GM12892 (cell line): ENCODE data around the gene CCDC40.
A peak's percentile ranks its signal among the peaks of the same experiment; 100 is the strongest.

Experiments
- DNase-seq: peaks from one replicate; pipeline ENCODE4 v3.0.0; 2011; ENCODE audit not compliant: insufficient read length
- FAIRE-seq: peaks from 2 replicates; lab custom pipeline; 2011; peaks lifted over from hg19 to GRCh38; lab: Jason Lieb, UNC
- POLR2A ChIP-seq: IDR thresholded peaks from 2 replicates; pipeline ENCODE4 v1.6.1; 2011; ENCODE audit warnings: low read depth, low read length, control low read depth
- POLR2AphosphoS5 ChIP-seq: IDR thresholded peaks from 2 replicates; pipeline ENCODE4 v1.6.1; 2011; ENCODE audit warnings: low read depth, low read length, control low read depth
- TAF1 ChIP-seq: IDR thresholded peaks from 2 replicates; pipeline ENCODE4 v1.6.1; 2011; ENCODE audit warnings: low read depth, mild to moderate bottlenecking, control low read depth, low read length, borderline replicate concordance

The CCDC40 gene

DNA sequence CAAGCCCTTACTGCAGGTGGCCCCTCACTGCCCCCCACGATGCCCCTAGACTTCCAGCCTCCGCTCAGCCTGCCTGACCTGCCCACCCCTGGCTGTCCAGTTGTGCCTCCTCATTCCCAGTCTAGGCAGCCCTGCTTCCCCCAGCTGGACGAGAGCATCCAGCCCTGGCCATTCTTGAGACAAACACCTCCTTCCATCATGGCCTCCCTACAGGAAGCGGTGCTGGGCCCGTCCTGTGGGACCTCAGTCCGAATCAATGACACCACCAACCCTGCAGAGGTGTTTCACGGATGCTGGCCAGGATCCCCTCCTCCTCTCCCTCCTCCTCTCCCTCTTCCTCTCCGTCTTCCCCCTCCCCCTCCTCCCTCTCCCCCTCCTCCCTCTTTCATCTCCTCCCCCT, 28.3 kb downstream of the CCDC40 start:
- TF ChIP-seq POLR2AphosphoS5: no peak
- no peak for TF ChIP-seq POLR2A
- no peak for TF ChIP-seq TAF1
- DNase-seq (no peak), FAIRE-seq (no peak)

GRCh38 chr17:80065478-80066170, 29.2 kb downstream of the CCDC40 start:
- TF ChIP-seq TAF1 (no peak), POLR2AphosphoS5 (no peak), POLR2A (no peak)
- DNase-seq (no peak), FAIRE-seq (no peak)

DNA sequence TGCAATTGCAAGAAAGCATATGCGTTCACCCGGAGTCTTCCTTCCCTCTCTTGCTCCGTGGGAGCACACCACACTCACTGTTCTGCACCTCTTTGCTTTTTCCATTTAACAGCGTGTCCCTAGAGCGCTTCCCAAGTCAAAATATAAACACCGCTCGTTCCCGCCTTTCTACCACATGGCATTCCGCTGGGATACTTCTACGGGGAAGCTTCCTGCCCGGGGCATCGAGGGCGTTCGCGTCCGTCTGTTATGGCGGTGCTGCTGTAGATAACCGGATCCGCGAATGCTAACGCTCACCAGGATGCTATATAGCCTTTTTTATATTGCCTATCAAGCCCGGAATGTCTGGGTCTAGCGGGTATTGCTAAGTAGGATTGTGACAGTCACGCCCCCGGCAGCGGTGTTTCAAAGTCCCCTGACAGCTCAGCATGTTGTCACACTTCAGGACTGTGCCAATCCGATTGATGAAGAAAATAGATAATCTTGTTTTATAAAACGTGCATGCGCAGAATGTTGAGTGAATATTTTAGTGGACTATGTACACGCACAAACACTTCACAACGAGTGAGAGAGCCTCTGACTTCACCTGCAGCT, 31.0 kb downstream of the CCDC40 start:
- TF ChIP-seq TAF1: no peak
- TF ChIP-seq POLR2A: no peak
- no peak for TF ChIP-seq POLR2AphosphoS5
- DNase-seq (no peak), FAIRE-seq (no peak)

GRCh38 chr17:80068301-80069222, 32.1 kb downstream of the CCDC40 start:
- DNase-seq: no peak
- TF ChIP-seq POLR2A (no peak), TAF1 (no peak)
- FAIRE-seq: no peak

DNA sequence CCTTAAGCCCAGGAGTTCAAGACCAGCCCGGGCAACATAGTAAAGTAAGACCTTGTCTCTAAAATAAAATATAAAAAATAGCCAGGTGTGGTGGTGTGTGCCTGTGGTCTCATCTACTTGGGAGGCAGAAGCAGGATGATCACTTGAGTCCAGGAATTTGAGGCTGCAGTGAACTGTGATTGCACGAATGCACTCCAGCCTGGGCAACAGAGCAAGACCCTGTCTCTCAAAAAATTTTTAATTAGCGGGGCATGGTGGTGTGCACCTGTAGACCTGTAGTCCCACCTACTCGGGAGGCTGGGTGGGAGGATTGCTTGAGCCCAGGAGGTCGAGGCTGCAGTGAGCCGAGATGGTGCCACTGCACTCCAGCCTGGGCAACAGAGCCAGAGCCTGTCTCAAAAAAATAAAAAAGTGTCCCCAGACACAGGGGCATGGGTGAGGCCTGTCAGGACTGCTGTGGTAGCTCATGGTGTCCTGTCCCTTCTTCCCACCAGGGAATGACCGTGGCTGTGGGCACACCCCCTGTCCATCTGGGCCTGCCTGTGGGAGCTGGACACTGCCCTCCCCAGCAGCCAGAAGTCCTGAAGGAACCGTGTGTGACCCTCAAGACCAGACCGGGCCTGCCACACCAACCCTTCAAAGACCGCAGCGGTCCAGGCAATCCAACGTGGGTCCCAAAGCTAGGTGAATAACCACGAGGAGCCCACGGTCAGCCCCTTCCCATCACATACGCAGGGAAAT, 34.1 kb downstream of the CCDC40 start:
- DNase-seq: no peak
- no peak for TF ChIP-seq POLR2AphosphoS5
- no peak for TF ChIP-seq TAF1
- no peak for TF ChIP-seq POLR2A
- FAIRE-seq: no peak

GRCh38 chr17:80071116-80071841, 34.8 kb downstream of the CCDC40 start:
- TF ChIP-seq POLR2AphosphoS5 (no peak), TAF1 (no peak), POLR2A (no peak)
- DNase-seq (no peak), FAIRE-seq (no peak)

GRCh38 chr17:80072410-80072809, 36.0 kb downstream of the CCDC40 start:
- FAIRE-seq: no peak
- DNase-seq: no peak

GRCh38 chr17:80080081-80080480, 43.6 kb downstream of the CCDC40 start:
- TF ChIP-seq POLR2A: no peak
- no peak for FAIRE-seq
- DNase-seq: no peak

More at GRCh38 chr17:80072410-80072809, 36.0 kb downstream of the CCDC40 start:
- TF ChIP-seq POLR2AphosphoS5 (no peak), POLR2A (no peak), TAF1 (no peak)

GRCh38 chr17:80081596-80081995, 45.2 kb downstream of the CCDC40 start:
- TF ChIP-seq TAF1 (no peak), POLR2A (no peak)
- DNase-seq: no peak
- no peak for FAIRE-seq

- no peak for TF ChIP-seq POLR2AphosphoS5
- TF ChIP-seq POLR2A: no peak
- TF ChIP-seq TAF1: no peak
- FAIRE-seq (peak; percentile 92), DNase-seq (peak; percentile 65)
Measured at GRCh38 chr17:80082403-80083135, 46.1 kb downstream of the CCDC40 start.
